HEK293 (cell line): ENCODE results near the gene ACTN3.
A peak's percentile ranks its signal among the peaks of the same experiment; 100 is the strongest.

Experiments
- CTCF ChIA-PET: fragments of 350-600 bp; formaldehyde crosslinking; extraction: SDS; loops from one replicate; lab custom pipeline; 2021; ENCODE audit warnings: antibody characterized with exemption; lab: Yijun Ruan, JAX
- POLR2A ChIA-PET: fragments of 300-600 bp; formaldehyde crosslinking; extraction: SDS; loops from one replicate; lab custom pipeline; 2020; ENCODE audit warnings: antibody characterized with exemption, inconsistent platforms; lab: Yijun Ruan, JAX
- H3K27ac ChIP-seq: fragments of 200-500 bp; sonication (Bioruptor generic); 2 replicates; pipeline ENCODE4 v1.5.1; 2014; ENCODE audit warnings: low read depth, low read length, control low read depth, inconsistent platforms; ENCODE audit errors: extremely low read depth
- H3K36me3 ChIP-seq, 2 experiments: fragments of 200-500 bp in 1 of 2; sonication (Bioruptor generic) in 1 of 2; 1 replicate in 1 of 2; 2 replicates in 1 of 2; pipeline ENCODE4 v1.5.1; 2014 to 2017; ENCODE audit warnings: inconsistent platforms in 2 of 2, low read length in 2 of 2; ENCODE audit not compliant: control insufficient read depth in 2 of 2, insufficient read depth in 1 of 2
- H3K4me1 ChIP-seq: fragments of 200-500 bp; sonication (Bioruptor generic); 2 replicates; pipeline ENCODE4 v1.5.1; 2014; ENCODE audit warnings: mild to moderate bottlenecking, low read length, inconsistent platforms; ENCODE audit not compliant: control insufficient read depth, insufficient read depth
- H3K4me3 ChIP-seq: 2 replicates; pipeline ENCODE4 v1.5.1; 2011; ENCODE audit warnings: low read depth, mild to moderate bottlenecking, control low read depth, low read length, moderate library complexity
- H3K9me3 ChIP-seq: fragments of 200-500 bp; sonication (Bioruptor generic); 2 replicates; pipeline ENCODE4 v1.5.1; 2014; ENCODE audit warnings: low read depth, low read length, inconsistent platforms; ENCODE audit not compliant: control insufficient read depth, insufficient read depth
- GFI1B ChIP-seq: fragments of 450-650 bp; formaldehyde crosslinking; IDR thresholded peaks from 2 replicates; pipeline ENCODE4 v1.5.1; 2016; ENCODE audit warnings: missing biosample characterization, missing genetic modification characterization
- MEIS1 ChIP-seq: sonication (generic); formaldehyde crosslinking; IDR thresholded peaks from 2 replicates; pipeline ENCODE4 v1.8.1; 2022; ENCODE audit warnings: missing genetic modification reagents, mild to moderate bottlenecking, borderline replicate concordance
- REPIN1 ChIP-seq: fragments of 450-650 bp; formaldehyde crosslinking; IDR thresholded peaks from 2 replicates; pipeline ENCODE4 v1.5.1; 2017; ENCODE audit warnings: missing biosample characterization, missing genetic modification characterization, low read depth
- ZNF114 ChIP-seq: fragments of 450-650 bp; formaldehyde crosslinking; IDR thresholded peaks from 2 replicates; pipeline ENCODE4 v1.5.0; 2017; ENCODE audit warnings: missing biosample characterization, missing genetic modification characterization
- ZNF157 ChIP-seq: fragments of 450-650 bp; formaldehyde crosslinking; IDR thresholded peaks from 2 replicates; pipeline ENCODE4 v1.5.1; 2016; ENCODE audit warnings: missing biosample characterization, missing genetic modification characterization
- ZNF335 ChIP-seq: fragments of 450-650 bp; formaldehyde crosslinking; conservative IDR thresholded peaks from 2 replicates; pipeline ENCODE4 v1.5.1; 2016; ENCODE audit warnings: missing biosample characterization, missing genetic modification characterization
- ZNF530 ChIP-seq: fragments of 450-650 bp; formaldehyde crosslinking; IDR thresholded peaks from 2 replicates; pipeline ENCODE4 v1.5.1; 2016; ENCODE audit warnings: low read depth, missing biosample characterization, missing genetic modification characterization
- ZNF610 ChIP-seq: fragments of 450-650 bp; formaldehyde crosslinking; IDR thresholded peaks from 2 replicates; pipeline ENCODE4 v1.5.1; 2016; ENCODE audit warnings: missing biosample characterization, missing genetic modification characterization, borderline replicate concordance
- ZNF623 ChIP-seq: fragments of 450-650 bp; formaldehyde crosslinking; IDR thresholded peaks from 2 replicates; pipeline ENCODE4 v1.5.1; 2016; ENCODE audit warnings: missing biosample characterization, missing genetic modification characterization
- ZNF654 ChIP-seq: fragments of 450-650 bp; formaldehyde crosslinking; IDR thresholded peaks from 2 replicates; pipeline ENCODE4 v1.5.1; 2016; ENCODE audit warnings: low read depth, missing biosample characterization, missing genetic modification characterization
- ZNF785 ChIP-seq: fragments of 450-650 bp; formaldehyde crosslinking; IDR thresholded peaks from 2 replicates; pipeline ENCODE4 v1.5.1; 2016; ENCODE audit warnings: missing biosample characterization, missing genetic modification characterization
- ZSCAN23 ChIP-seq: fragments of 450-650 bp; formaldehyde crosslinking; IDR thresholded peaks from 2 replicates; pipeline ENCODE4 v1.5.1; 2016; ENCODE audit warnings: missing biosample characterization, missing genetic modification characterization
- TF ChIP-seq, protein P1 (sequence below): fragments of 450-650 bp; formaldehyde crosslinking; IDR thresholded peaks from 2 replicates; pipeline ENCODE4 v1.5.1; 2016; ENCODE audit warnings: missing biosample characterization, missing genetic modification characterization, borderline replicate concordance
- TF ChIP-seq, protein P2 (sequence below): fragments of 450-650 bp; formaldehyde crosslinking; IDR thresholded peaks from 2 replicates; pipeline ENCODE4 v1.5.1; 2016; ENCODE audit warnings: missing biosample characterization, missing genetic modification characterization

ACTN3 gene

DNA sequence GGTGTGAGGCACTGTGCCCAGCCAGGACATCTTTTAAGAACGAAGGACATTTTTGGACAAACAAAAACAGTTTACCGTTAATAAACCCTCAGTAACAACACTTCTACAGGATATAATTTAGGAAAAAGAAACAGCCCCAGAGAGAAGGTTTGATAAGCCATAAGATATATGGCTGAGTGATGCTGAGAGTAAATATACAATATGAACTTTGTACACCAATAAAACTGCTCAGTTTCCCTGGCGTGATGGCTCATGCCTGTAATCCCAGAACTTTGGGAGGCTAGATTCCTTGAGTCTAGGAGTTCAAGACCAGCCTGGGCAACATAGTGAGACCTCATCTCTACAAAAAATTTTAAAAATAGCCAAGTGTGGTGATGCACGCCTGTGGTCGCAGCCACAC lies 48.2 kb upstream of the ACTN3 start:
- H3K4me1 ChIP-seq = no peaks in the 10 kb centered on the region
- H3K4me3 ChIP-seq = no peak overlapping the region
- H3K9me3 ChIP-seq = no peaks in the 10 kb centered on the region
- peaks cover 0 to 44% of the 10 kb centered on the region in 2 experiments; a peak in 2 of 3 replicates for H3K36me3 ChIP-seq
- CTCF ChIA-PET = interaction anchor here (0.9 kb wide), 1 partner anchor 13 kb away, joined by 3 read pairs; no protein-coding TSS in a partner anchor
- POLR2A ChIA-PET = no interaction called here
- TF ChIP-seq ZNF623 (tag by site-specific recombination) = no peak
- no peak for TF ChIP-seq MEIS1
- no peak for TF ChIP-seq ZNF157
- TF ChIP-seq ZNF530 (tag by site-specific recombination) = no peak
- TF ChIP-seq ZNF114 (tag by site-specific recombination) = no peak
- TF ChIP-seq GFI1B (tag by site-specific recombination) = no peak
- TF ChIP-seq REPIN1 (tag by site-specific recombination) = no peak
- no peak for TF ChIP-seq ZNF654
- TF ChIP-seq, all 188 proteins: peak for 0
- H3K27ac ChIP-seq = no peak overlapping the region

DNA sequence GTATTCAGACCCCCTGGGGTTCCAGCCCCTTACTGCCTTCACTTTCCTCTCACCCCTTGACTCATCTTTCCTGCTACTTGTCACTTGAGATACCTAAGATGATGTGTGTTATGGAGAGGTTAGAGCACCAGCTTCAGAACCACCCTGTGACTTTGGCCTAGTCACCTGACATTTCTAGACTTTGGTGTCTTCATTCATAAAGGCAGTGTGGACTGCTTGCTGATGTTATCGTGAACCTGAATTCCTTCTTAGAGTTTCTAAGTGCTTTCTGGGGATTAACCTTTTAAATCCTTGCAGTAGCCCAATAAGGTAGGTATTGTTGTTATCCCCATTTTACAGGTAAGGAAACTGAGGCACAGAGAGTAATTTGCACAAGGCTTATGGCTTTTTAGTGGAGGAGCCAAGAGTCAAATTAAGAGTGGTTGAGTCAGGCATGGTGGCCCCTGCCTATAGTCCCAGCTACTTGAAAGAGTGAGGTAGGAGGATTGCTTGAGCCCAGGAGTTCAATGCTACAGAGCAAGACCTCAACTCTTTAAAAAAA lies 41.4 kb upstream of the ACTN3 start:
- POLR2A ChIA-PET = interaction anchor here (0.7 to 1.9 kb wide), 2 partner anchors 25 to 90 kb away, joined by 5 to 9 read pairs; partner anchors contain the start of gene DPP3
- CTCF ChIA-PET = no interaction called here
- H3K27ac ChIP-seq = no peak overlapping the region
- peaks cover 0 to 19% of the 10 kb centered on the region in 2 experiments; a peak in 2 of 3 replicates for H3K36me3 ChIP-seq
- H3K9me3 ChIP-seq = no peaks in the 10 kb centered on the region
- H3K4me3 ChIP-seq = no peak overlapping the region
- TF ChIP-seq, protein P1, sequence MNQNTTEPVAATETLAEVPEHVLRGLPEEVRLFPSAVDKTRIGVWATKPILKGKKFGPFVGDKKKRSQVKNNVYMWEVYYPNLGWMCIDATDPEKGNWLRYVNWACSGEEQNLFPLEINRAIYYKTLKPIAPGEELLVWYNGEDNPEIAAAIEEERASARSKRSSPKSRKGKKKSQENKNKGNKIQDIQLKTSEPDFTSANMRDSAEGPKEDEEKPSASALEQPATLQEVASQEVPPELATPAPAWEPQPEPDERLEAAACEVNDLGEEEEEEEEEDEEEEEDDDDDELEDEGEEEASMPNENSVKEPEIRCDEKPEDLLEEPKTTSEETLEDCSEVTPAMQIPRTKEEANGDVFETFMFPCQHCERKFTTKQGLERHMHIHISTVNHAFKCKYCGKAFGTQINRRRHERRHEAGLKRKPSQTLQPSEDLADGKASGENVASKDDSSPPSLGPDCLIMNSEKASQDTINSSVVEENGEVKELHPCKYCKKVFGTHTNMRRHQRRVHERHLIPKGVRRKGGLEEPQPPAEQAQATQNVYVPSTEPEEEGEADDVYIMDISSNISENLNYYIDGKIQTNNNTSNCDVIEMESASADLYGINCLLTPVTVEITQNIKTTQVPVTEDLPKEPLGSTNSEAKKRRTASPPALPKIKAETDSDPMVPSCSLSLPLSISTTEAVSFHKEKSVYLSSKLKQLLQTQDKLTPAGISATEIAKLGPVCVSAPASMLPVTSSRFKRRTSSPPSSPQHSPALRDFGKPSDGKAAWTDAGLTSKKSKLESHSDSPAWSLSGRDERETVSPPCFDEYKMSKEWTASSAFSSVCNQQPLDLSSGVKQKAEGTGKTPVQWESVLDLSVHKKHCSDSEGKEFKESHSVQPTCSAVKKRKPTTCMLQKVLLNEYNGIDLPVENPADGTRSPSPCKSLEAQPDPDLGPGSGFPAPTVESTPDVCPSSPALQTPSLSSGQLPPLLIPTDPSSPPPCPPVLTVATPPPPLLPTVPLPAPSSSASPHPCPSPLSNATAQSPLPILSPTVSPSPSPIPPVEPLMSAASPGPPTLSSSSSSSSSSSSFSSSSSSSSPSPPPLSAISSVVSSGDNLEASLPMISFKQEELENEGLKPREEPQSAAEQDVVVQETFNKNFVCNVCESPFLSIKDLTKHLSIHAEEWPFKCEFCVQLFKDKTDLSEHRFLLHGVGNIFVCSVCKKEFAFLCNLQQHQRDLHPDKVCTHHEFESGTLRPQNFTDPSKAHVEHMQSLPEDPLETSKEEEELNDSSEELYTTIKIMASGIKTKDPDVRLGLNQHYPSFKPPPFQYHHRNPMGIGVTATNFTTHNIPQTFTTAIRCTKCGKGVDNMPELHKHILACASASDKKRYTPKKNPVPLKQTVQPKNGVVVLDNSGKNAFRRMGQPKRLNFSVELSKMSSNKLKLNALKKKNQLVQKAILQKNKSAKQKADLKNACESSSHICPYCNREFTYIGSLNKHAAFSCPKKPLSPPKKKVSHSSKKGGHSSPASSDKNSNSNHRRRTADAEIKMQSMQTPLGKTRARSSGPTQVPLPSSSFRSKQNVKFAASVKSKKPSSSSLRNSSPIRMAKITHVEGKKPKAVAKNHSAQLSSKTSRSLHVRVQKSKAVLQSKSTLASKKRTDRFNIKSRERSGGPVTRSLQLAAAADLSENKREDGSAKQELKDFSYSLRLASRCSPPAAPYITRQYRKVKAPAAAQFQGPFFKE (tag by site-specific recombination) = no peak
- TF ChIP-seq, protein P2, sequence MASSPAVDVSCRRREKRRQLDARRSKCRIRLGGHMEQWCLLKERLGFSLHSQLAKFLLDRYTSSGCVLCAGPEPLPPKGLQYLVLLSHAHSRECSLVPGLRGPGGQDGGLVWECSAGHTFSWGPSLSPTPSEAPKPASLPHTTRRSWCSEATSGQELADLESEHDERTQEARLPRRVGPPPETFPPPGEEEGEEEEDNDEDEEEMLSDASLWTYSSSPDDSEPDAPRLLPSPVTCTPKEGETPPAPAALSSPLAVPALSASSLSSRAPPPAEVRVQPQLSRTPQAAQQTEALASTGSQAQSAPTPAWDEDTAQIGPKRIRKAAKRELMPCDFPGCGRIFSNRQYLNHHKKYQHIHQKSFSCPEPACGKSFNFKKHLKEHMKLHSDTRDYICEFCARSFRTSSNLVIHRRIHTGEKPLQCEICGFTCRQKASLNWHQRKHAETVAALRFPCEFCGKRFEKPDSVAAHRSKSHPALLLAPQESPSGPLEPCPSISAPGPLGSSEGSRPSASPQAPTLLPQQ = no peak
- TF ChIP-seq ZNF610 = no peak
- no peak for TF ChIP-seq ZSCAN23 (tag by site-specific recombination)
- H3K4me1 ChIP-seq = no peaks in the 10 kb centered on the region

DNA sequence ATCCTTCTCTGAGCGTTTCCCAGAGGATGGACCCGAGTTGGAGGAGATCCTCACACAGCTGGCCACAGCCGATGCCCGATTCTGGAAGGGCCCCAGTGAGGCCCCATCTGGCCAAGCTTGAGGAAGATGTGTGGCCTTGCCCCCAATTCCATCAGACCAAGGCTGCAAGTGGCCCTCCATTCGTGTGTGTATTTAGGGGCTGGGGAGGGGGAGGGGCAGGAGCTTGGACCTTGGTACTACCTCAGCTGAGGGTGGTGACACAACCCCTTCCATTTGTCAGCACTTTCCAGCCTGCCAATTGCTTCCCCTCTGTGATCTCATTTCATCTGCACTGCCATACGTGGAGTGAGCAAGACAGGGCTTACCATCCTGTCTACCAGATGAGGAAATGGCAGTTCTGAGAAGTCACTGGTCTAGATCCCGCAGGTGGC lies 37.6 kb upstream of the ACTN3 start:
- POLR2A ChIA-PET = interaction anchor here (1.2 kb wide), 1 partner anchor 16 kb away, joined by 10 read pairs; no protein-coding TSS in a partner anchor
- H3K4me1 ChIP-seq = no peaks in the 10 kb centered on the region

More for the DNA sequence above, 37.6 kb upstream of the ACTN3 start:
- Histone ChIP-seq H3K9me3 (no peaks in the 10 kb centered on the region), H3K4me3 (no peak overlapping the region), H3K27ac (no peak overlapping the region), H3K36me3 (peaks cover 0 to 38% of the 10 kb centered on the region in 2 experiments; a peak in 2 of 3 replicates)
- peak; percentile 66 for TF ChIP-seq ZNF335
- TF ChIP-seq ZNF785 (tag by site-specific recombination) = no peak
- CTCF ChIA-PET = interaction anchor here (1.7 kb wide), 1 partner anchor 123 kb away, joined by 3 read pairs; no protein-coding TSS in a partner anchor
